Measurements from ENCODE around the gene ITGA2. TPM values are rescaled to one million over a fixed set of nuclear protein-coding genes. Genes with fewer than 3 reads are reported as not detected.

Gene ITGA2
- polyA plus RNA-seq, 1 experiment: 5.3 TPM

GRCh38 chr5:53092242-53092641 is 103.1 kb downstream of the ITGA2 start:
- no peak for TF ChIP-seq CTCF (IDR thresholded peaks at IDR 0.05; ENCODE audit: insufficient read depth, low read depth, low read length)
- Histone ChIP-seq H3K36me3 (ENCODE audit: control insufficient read depth, insufficient read depth, low read length) (peaks cover 5% of the 10 kb centered on the region), H3K27me3 (ENCODE audit: control insufficient read depth, insufficient read depth, low read length) (no peaks in the 10 kb centered on the region), H3K4me3 (ENCODE audit: low read depth, low read length) (no peak overlapping the region)
- CTCF ChIA-PET: interaction anchor here (0.7 to 7.2 kb wide), 6 partner anchors 20 to 144 kb away, joined by 3 to 57 read pairs (median 4); no protein-coding TSS in a partner anchor
- POLR2A ChIA-PET: no interaction called here
- DNase-seq (ENCODE audit: low read depth): no peak

GRCh38 chr5:53095217-53095616 is 106.1 kb downstream of the ITGA2 start:
- DNase-seq (ENCODE audit: low read depth): no peak
- ChIA-PET CTCF (interaction anchor here (0.6 to 7.6 kb wide), 8 partner anchors 10 to 195 kb away, joined by 3 to 107 read pairs (median 5); no protein-coding TSS in a partner anchor), POLR2A (no interaction called here)
- Histone ChIP-seq H3K4me3 (ENCODE audit: low read depth, low read length) (no peak overlapping the region), H3K36me3 (ENCODE audit: control insufficient read depth, insufficient read depth, low read length) (peaks cover 4% of the 10 kb centered on the region; the same call in 1 of the 2 replicates), H3K27me3 (ENCODE audit: control insufficient read depth, insufficient read depth, low read length) (no peaks in the 10 kb centered on the region)
- no peak for TF ChIP-seq CTCF (IDR thresholded peaks at IDR 0.05; ENCODE audit: insufficient read depth, low read depth, low read length)

GRCh38 chr5:53095931-53096525 is 106.9 kb downstream of the ITGA2 start:
- no peaks in the 10 kb centered on the region for H3K27me3 ChIP-seq (ENCODE audit: control insufficient read depth, insufficient read depth, low read length)
- H3K4me3 ChIP-seq (ENCODE audit: low read depth, low read length): no peak overlapping the region
- peaks cover 4% of the 10 kb centered on the region; the same call in 1 of the 2 replicates for H3K36me3 ChIP-seq (ENCODE audit: control insufficient read depth, insufficient read depth, low read length)
- peak; percentile 79 for TF ChIP-seq CTCF (IDR thresholded peaks at IDR 0.05; ENCODE audit: insufficient read depth, low read depth, low read length)
- POLR2A ChIA-PET: no interaction called here
- DNase-seq (ENCODE audit: low read depth): no peak
- CTCF ChIA-PET: interaction anchor here (0.6 to 7.6 kb wide), 11 partner anchors 8 to 151 kb away, joined by 3 to 107 read pairs (median 3); no protein-coding TSS in a partner anchor

DNA sequence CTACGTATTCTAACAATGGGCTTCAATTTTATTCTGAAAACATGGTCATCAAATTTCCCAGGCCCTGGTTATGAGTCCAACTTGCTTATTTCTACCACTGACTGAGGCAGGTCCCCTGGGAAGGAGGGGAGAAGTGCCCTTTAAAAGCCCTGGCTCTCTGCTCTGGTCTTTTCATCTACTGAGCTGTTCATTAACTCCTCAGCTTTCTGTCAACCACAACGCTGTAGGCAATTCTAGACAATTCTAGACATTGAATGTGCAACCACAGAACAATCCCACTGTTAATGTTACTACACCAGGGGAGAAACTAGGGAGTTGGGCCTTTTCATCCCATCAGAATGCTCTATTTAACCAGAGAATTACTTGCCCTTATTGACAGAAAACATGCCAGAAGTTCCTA is 110.4 kb downstream of the ITGA2 start:
- TF ChIP-seq CTCF (IDR thresholded peaks at IDR 0.05; ENCODE audit: insufficient read depth, low read depth, low read length): no peak
- CTCF ChIA-PET: interaction anchor here (0.7 to 7.6 kb wide), 5 partner anchors 18 to 312 kb away, joined by 3 to 107 read pairs (median 4); partner anchors contain the start of genes ITGA1 and PELO
- DNase-seq (ENCODE audit: low read depth): no peak
- H3K4me3 ChIP-seq (ENCODE audit: low read depth, low read length): no peak overlapping the region
- H3K36me3 ChIP-seq (ENCODE audit: control insufficient read depth, insufficient read depth, low read length): peaks cover 4% of the 10 kb centered on the region; the same call in 1 of the 2 replicates
- POLR2A ChIA-PET: no interaction called here
- no peaks in the 10 kb centered on the region for H3K27me3 ChIP-seq (ENCODE audit: control insufficient read depth, insufficient read depth, low read length)

- H3K36me3 ChIP-seq (ENCODE audit: control insufficient read depth, insufficient read depth, low read length): 0 out of 2 replicates have a peak, but pooled peaks cover 3% of the 10 kb centered on the region
- TF ChIP-seq CTCF (IDR thresholded peaks at IDR 0.05; ENCODE audit: insufficient read depth, low read depth, low read length): no peak
- H3K4me3 ChIP-seq (ENCODE audit: low read depth, low read length): no peak overlapping the region
- CTCF ChIA-PET: interaction anchor here (0.9 to 7.6 kb wide), 2 partner anchors 152 to 158 kb away, joined by 3 to 107 read pairs; no protein-coding TSS in a partner anchor
- POLR2A ChIA-PET: no interaction called here
- H3K27me3 ChIP-seq (ENCODE audit: control insufficient read depth, insufficient read depth, low read length): no peaks in the 10 kb centered on the region
- DNase-seq (ENCODE audit: low read depth): no peak
Measured at GRCh38 chr5:53100606-53101005, 111.5 kb downstream of the ITGA2 start.
